Left lung (tissue), 10 donors: ENCODE measurements around the gene SIK3. TPM values are rescaled to one million over a fixed set of nuclear protein-coding genes. Genes with fewer than 3 reads are reported as not detected.
"Not testable (repeated sequence)": the region's sequence is repeated elsewhere in the genome, so short reads cannot be mapped to it uniquely, and the experiment has no call there.

Source experiments
- ATAC-seq: fragments of 200-7000 bp; cut with Tn5 transposase; one replicate; pipeline ENCODE4 v1.9.1; 2020; ENCODE audit warnings: moderate library complexity
- DNase-seq, 4 donors: peaks; one replicate each; pipeline ENCODE4 v3.0.0-alpha.2; 2013 to 2020
- H3K27ac ChIP-seq, 2 donors: fragments of 200-600 bp; sonication (generic) in 1 of 2; one replicate each; pipeline versions ENCODE4 v1.5.0 to v1.8.0; 2020 to 2021
- H3K27me3 ChIP-seq, 2 donors: fragments of 200-600 bp; sonication (generic) in 1 of 2; one replicate each; pipeline versions ENCODE4 v1.5.0 to v1.8.0; 2020 to 2021
- H3K36me3 ChIP-seq, 2 donors: fragments of 200-600 bp; sonication (generic) in 1 of 2; one replicate each; pipeline versions ENCODE4 v1.5.0 to v1.8.0; 2020 to 2021
- H3K4me1 ChIP-seq, 2 donors: fragments of 200-600 bp; one replicate each; pipeline ENCODE4 v1.8.0; 2021
- H3K4me3 ChIP-seq, 2 donors: fragments of 200-600 bp; sonication (generic) in 1 of 2; one replicate each; pipeline versions ENCODE4 v1.5.0 to v1.8.0; 2020 to 2021; ENCODE audit warnings: mild to moderate bottlenecking in 1 of 2
- H3K9me3 ChIP-seq, 2 donors: fragments of 200-600 bp; sonication (generic) in 1 of 2; one replicate each; pipeline versions ENCODE4 v1.5.0 to v1.8.0; 2020 to 2021
- intact Hi-C, 2 donors: fragments of 100-400 bp; cut with DNase I; formaldehyde crosslinking; loops; one replicate each; pipeline versions ENCODE4 v1.11.2 to v1.14.2; 2022
- polyA plus RNA-seq, 6 donors: library from polyadenylated mRNA; unstranded; fragments of 120-200 nt; gene quantifications; one replicate each; pipeline ENCODE4 v1.2.1, GENCODE V29; 2013; ENCODE audit not compliant: insufficient read length in 6 of 6
- total RNA-seq, 2 donors: library from RNA; stranded (reverse); fragmentation: NEBNext Ultra II Directional; extraction: Animal tissue kit (Norgen Biotek cat#: 25700); gene quantifications; one replicate each; pipeline ENCODE4 v1.2.1, GENCODE V29; 2021
- TF ChIP-seq, protein P1 (sequence below), 2 donors: fragments of 200-600 bp; sonication (generic) in 1 of 2; IDR thresholded peaks; one replicate each; pipeline versions ENCODE4 v1.5.0 to v1.8.0; 2021; ENCODE audit warnings: antibody characterized with exemption in 2 of 2
- donor health status: DM: no; HTN: yes; CAD: no.
- donor health status: DM: no; HTN: no; CAD: no.

Gene SIK3
- total and polyA plus RNA-seq, 8 donors = 28.0 to 49.6 (median 35.9) TPM

DNA sequence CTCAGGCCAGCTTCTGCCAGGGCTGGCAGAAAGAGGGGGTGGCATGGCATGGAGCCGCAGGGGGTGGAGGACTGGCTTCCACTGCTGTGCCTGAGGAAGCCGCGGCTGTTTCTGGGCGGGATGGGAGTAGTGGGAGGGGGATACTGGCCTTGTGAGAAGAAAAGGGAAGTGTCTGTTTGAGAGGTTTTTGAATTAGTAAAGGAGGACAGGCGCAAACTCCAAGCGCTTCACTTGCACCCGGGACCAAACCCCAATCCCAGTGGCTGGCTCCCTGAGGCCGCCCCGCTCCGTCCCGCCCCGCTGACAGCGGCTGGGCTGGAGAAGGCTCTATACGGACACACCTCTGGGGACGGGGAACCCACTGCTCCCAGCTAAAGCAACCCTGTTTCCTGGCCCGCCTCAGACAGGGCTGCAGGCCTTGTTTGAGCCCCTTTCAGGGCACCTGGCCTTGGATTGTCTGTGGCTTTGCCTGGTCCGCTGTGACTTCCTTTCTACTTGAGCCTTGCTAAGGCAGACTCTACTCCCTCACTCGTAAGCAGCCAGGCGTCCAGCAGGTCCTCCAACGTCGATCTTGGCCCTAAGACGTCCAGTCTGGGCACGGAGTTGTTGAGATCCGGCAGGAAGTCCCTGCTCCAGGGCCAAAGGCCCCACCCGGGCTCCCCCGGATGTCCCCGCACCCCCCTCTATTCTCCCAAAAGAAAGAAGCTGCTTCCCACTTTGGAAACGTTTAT is 263.0 kb downstream of the SIK3 start:
- Histone ChIP-seq H3K36me3 (no peaks in the 10 kb centered on the region), H3K27ac (peak overlapping the region; percentile 73 to 87), H3K4me1 (peaks cover 8 to 25% of the 10 kb centered on the region in 2 donors), H3K4me3 (peak overlapping the region; percentile 10 to 36), H3K27me3 (peaks cover 0 to 5% of the 10 kb centered on the region in 2 donors), H3K9me3 (no peaks in the 10 kb centered on the region)
- intact Hi-C loops = no loop called here
- ATAC-seq = peak; percentile 62
- DNase-seq = peak in 1 of 4 donors; percentile 62
- TF ChIP-seq, protein P1, sequence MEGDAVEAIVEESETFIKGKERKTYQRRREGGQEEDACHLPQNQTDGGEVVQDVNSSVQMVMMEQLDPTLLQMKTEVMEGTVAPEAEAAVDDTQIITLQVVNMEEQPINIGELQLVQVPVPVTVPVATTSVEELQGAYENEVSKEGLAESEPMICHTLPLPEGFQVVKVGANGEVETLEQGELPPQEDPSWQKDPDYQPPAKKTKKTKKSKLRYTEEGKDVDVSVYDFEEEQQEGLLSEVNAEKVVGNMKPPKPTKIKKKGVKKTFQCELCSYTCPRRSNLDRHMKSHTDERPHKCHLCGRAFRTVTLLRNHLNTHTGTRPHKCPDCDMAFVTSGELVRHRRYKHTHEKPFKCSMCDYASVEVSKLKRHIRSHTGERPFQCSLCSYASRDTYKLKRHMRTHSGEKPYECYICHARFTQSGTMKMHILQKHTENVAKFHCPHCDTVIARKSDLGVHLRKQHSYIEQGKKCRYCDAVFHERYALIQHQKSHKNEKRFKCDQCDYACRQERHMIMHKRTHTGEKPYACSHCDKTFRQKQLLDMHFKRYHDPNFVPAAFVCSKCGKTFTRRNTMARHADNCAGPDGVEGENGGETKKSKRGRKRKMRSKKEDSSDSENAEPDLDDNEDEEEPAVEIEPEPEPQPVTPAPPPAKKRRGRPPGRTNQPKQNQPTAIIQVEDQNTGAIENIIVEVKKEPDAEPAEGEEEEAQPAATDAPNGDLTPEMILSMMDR (IDR thresholded peaks at IDR 0.05) = no peak

DNA sequence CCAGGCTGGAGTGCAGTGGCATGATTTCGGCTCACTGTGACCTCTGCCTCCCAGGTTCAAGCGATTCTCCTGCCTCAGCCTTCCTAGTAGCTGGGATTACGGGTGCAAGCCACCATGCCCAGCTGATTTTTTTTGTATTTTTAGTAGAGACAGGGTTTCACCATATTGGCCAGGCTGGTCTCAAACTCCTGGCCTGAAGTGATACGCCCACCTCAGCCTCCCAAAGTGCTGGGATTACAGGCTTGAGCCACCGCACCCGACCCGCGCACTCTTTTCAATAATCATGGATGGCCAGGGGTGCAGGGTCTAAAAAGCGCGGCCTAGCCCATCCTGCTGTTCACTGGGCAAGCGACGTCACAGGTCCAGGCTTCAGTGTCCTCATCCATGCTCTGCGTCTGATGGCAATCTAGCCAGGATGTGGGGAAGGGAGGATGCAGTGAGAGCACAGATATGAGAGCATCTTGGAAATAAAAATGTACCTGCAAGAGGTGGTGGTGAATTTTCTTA is 263.6 kb downstream of the SIK3 start:
- H3K27me3 ChIP-seq, H3K4me3 ChIP-seq, H3K36me3 ChIP-seq, intact Hi-C loops, H3K9me3 ChIP-seq, ATAC-seq: not testable (repeated sequence)
- DNase-seq = peak in 1 of 4 donors; percentile 24
- H3K4me1 ChIP-seq = peaks cover 8 to 26% of the 10 kb centered on the region in 2 donors
- H3K27ac ChIP-seq = peak overlapping the region; percentile 73 to 87

DNA sequence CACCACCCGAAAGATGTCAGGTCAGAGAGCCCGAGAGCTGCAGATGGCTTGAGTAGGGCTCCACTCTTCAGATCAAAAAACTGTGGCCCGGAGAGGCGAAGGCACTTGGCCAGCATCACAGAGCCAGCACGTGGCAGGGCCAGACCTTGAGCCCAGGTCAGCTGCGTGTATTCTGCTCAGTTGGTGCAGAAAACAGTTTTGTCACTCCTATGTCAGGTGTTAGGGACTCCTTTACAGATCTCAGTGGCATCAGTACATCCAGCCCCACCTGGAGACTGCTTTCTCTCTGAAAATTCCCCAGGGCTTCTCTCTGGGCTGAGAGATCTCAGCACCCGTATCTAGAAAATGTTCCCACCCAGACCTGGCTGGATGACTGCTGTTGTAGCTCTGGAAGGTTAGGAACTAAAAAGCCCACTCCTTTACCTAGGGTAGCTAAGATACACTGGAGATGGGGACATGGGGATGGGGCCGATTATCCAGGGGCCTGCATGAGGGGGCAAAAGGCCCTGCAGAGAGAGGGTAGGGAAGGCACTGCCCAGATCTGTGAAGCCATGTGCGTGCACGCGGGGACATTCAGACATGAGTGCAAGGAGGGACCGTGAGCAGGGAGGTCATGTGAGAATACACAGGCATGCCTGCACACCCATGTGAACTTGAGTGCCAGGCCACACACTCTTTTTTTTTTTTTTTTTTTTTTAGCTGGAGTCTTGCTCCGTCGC is 264.3 kb downstream of the SIK3 start:
- peak in 1 of 4 donors; percentile 22 for DNase-seq
- intact Hi-C loops = no loop called here
- ATAC-seq = no peak
- Histone ChIP-seq H3K4me3 (no peak overlapping the region), H3K27ac (no peak overlapping the region), H3K36me3 (no peaks in the 10 kb centered on the region), H3K9me3 (no peaks in the 10 kb centered on the region), H3K4me1 (peaks cover 8 to 28% of the 10 kb centered on the region in 2 donors), H3K27me3 (peaks cover 0 to 5% of the 10 kb centered on the region in 2 donors)
- TF ChIP-seq, protein P1 (IDR thresholded peaks at IDR 0.05) = no peak

DNA sequence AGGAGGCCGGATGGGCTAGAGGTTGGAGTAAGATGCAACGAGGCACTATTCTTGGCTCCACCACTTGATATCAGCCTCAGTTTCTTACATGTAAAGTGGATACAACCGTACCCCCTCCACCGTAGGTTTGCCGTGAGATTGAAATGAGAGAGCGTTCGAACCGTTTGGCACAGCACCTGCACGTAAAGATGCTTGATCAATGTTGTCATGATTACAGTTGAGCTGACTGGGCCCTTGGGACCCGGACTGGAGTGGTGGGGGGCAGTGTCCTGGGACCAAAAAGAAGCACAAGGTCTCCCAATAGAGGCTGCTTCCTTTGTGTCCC is 264.8 kb downstream of the SIK3 start:
- H3K27ac ChIP-seq = no peak overlapping the region
- intact Hi-C loops = no loop called here

DNA sequence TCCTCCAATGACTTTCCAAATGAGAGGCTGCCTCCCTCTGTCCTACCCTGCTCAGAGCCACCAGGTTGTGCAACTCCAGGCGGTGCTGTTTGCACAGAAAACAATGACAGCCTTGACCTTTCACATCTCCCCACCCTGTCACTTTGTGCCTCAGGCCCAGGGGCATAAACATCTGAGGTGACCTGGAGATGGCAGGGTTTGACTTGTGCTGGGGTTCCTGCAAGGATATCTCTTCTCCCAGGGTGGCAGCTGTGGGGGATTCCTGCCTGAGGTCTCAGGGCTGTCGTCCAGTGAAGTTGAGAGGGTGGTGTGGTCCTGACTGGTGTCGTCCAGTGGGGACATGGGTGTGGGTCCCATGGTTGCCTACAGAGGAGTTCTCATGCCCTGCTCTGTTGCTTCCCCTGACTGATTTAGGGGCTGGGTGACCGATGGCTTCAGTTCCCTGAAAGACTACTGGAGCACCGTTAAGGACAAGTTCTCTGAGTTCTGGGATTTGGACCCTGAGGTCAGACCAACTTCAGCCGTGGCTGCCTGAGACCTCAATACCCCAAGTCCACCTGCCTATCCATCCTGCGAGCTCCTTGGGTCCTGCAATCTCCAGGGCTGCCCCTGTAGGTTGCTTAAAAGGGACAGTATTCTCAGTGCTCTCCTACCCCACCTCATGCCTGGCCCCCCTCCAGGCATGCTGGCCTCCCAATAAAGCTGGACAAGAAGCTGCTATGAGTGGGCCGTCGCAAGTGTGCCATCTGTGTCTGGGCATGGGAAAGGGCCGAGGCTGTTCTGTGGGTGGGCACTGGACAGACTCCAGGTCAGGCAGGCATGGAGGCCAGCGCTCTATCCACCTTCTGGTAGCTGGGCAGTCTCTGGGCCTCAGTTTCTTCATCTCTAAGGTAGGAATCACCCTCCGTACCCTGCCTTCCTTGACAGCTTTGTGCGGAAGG is 265.6 kb downstream of the SIK3 start:
- ATAC-seq (no peak), DNase-seq (peak in 1 of 4 donors; percentile 35)
- Histone ChIP-seq H3K4me1 (peaks cover 8 to 28% of the 10 kb centered on the region in 2 donors), H3K36me3 (no peaks in the 10 kb centered on the region), H3K4me3 (no peak overlapping the region), H3K9me3 (no peaks in the 10 kb centered on the region), H3K27me3 (peaks cover 0 to 5% of the 10 kb centered on the region in 2 donors), H3K27ac (no peak overlapping the region)
- intact Hi-C loops = no loop called here
- TF ChIP-seq, protein P1 (IDR thresholded peaks at IDR 0.05) = no peak

More for the DNA sequence above, 264.8 kb downstream of the SIK3 start:
- TF ChIP-seq, protein P1 (IDR thresholded peaks at IDR 0.05) = no peak
- Histone ChIP-seq H3K27me3 (peaks cover 0 to 5% of the 10 kb centered on the region in 2 donors), H3K4me1 (peaks cover 8 to 28% of the 10 kb centered on the region in 2 donors), H3K4me3 (no peak overlapping the region), H3K36me3 (no peaks in the 10 kb centered on the region), H3K9me3 (no peaks in the 10 kb centered on the region)
- ATAC-seq (no peak), DNase-seq (peak in 1 of 4 donors; percentile 24)
